HG03139 (cell line): ENCODE measurements around the gene OR1E2.
"Not testable (repeated sequence)": the region's sequence is repeated elsewhere in the genome, so short reads cannot be mapped to it uniquely, and the experiment has no call there.

Experiments
- ATAC-seq: cut with Tn5 transposase; IDR thresholded peaks from one replicate; pipeline ENCODE4 v1.9.1; 2021; ENCODE audit not compliant: unreplicated experiment

OR1E2 gene, protein sequence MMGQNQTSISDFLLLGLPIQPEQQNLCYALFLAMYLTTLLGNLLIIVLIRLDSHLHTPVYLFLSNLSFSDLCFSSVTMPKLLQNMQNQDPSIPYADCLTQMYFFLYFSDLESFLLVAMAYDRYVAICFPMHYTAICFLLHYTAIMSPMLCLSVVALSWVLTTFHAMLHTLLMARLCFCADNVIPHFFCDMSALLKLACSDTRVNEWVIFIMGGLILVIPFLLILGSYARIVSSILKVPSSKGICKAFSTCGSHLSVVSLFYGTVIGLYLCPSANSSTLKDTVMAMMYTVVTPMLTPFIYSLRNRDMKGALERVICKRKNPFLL

DNA sequence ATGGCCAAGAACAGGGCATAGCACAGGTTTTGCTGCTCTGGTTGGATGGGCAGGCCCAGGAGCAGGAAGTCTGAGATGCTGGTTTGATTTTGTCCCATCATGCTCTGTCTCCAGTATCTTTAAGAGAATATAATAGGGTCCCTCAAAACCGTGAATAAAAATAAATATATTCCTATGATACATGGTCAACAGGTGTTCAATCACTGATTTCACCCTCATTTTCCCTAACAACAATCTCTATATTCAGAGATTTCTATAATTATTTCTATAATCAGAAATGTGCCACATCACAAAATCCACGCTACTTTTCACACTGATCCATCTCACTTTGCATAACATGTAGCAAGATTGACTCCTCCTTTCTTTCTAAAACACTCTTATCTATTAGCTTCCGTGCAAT lies at the start of gene OR1E2:
Gene OR1E2, minus strand, starts transcription at position 101 of the 400 bp plus-strand sequence. Its CDS starts 0 bp downstream, at position 101.
- no peak for ATAC-seq

DNA sequence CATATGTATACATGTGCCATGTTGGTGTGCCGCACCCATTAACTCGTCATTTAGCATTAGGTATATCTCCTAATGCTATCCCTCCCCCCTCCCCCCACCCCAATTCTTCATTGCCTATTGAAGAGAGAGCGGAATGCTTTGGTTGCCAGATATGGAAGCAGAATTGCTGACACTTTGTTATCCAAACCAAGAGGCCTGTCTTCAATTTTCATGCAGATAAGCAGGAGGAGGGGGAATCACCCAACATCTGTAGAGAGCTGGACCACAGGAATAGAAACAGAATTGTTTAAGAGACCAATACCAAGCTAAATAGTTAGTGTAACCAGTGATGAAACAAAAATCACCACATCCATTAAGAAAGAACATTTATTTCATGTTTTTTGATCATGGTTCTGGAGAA lies 49.2 kb upstream of the OR1E2 start:
- ATAC-seq = no peak

DNA sequence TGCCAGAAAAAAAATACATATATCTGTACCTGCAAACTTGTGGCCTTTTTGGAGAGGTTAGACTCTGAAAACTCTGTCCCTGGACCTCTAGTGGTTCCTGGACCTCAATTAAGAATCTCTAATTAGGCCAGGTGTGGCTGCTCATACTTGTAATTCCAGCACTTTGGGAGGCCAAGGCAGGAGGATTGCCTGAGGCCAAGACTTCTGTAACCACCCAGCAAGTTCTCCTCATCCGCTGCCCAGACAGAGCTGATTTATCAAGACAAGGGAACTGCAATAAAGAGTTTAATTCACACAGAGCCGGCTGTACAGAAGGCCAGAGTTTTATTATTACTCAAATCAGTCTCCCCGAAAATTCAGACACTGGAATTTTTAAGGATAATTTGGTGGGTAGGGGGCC lies 46.3 kb upstream of the OR1E2 start:
- no peak for ATAC-seq

DNA sequence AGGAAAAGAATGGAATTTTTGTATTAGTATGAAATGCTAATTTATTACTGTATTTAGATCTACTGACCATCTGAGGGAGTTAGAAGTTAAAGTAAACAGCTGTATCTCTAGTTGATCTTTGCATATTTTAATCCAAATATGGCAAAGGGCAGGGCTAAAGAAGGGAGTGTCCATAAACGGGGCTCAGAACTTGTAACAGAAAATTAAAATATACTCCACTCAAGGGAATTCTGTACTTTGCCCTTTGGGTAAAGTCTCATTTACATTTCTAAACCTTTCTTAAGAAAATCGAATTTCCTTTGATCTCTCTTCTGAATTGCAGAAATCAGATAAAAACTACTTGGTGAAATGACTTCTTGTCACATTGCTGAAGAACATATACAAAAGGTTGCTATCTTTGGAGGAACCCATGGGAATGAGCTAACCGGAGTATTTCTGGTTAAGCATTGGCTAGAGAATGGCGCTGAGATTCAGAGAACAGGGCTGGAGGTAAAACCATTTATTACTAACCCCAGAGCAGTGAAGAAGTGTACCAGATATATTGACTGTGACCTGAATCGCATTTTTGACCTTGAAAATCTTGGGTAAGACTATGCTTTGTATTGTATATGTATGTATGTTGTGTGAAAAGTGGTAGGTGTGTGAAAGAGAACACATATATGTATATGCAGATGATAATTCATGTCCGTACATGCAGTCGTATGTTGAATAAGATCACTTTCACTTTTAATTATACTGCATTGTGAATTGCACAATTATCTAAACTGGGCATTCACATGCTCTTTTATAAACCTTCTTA lies 42.4 kb upstream of the OR1E2 start, which contains the start of gene ASPA:
Gene ASPA, plus strand, starts transcription at position 186 of the 799 bp plus-strand sequence. Its CDS starts 163 bp downstream, at position 349.
- no peak for ATAC-seq

DNA sequence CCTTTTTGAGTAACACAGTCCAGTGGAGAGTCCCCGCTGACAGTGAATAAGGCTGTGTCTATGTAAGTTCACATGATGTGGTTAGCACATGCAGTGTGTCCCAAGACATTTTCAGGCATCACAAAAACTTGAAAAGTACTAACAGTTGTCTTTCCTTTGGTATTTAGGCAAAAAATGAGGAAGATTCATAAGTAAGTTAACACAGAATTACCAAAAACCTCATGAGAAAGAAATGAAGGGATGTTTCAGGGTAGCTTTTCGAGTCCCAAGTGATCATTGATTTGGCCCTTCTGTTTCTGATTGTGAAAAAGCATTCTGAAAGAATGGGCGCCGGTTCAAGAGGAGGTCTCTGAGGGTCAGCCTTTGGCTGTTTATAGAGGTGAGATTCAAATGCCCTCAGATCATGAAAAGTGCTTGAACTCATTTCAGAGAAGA lies 41.6 kb upstream of the OR1E2 start:
- ATAC-seq = no peak

DNA sequence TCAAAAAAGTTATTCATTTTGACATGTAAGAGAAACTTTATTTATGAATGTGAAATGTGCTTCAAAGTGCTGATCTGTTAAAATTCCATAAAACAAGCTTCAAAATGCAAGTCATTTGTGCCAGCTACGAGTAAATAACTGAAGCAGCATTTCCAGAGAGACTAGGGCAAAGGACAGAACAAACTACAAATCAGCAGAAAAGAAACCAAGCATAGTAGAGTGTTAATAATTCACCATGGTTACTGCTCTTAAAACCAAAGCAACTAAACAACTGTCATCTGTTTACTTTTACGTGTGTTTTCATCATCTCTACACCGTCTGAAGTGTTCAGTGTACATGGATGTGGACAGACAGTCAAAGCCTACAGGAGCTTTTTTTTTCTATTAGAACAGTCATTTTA lies 40.6 kb upstream of the OR1E2 start:
- ATAC-seq = no peak

DNA sequence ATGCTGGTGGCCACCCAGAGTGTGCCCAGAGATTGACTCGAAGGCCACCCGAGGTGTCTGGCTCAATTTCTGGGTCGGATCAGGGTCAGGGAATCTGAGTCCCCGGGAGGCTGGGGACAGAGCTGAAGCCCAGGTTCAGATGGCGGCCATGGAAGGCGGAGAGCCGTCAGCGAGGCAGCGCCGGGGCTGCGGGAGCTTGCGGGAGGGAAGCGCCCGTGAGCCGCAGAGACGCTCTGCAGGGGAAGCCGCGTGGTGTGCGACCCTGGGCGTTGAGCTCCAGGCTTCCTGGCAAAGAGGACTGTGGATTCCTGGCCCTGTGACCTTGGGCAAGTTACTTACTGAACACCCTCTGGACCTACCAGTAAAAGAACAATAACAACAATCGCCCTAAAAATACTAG lies 38.5 kb upstream of the OR1E2 start:
- no peak for ATAC-seq

DNA sequence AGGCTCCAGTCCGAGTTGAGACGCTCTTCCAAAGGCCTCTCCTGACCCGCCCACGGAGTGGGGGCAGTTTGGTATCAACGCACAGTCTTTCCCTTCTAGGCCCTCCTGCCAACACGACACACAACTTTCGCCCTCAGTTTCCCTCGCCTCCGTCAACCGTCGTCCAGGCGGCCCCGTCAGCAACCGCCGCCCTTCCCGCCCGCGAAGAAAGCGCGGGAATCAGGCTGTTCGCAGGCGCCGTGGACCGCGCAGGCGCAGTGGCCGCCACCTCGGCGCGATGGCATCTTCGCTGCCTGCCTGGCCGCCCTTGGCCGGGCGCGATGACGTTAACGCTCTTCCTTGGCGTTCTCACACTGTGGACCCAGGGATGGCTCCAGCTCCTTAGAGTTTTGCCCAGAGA lies 38.0 kb upstream of the OR1E2 start, which contains the start of gene SPATA22:
Gene SPATA22, minus strand, starts transcription at position 221 of the 400 bp plus-strand sequence. CDS start 2,494 bp downstream, outside the sequence.
- no peak for ATAC-seq

DNA sequence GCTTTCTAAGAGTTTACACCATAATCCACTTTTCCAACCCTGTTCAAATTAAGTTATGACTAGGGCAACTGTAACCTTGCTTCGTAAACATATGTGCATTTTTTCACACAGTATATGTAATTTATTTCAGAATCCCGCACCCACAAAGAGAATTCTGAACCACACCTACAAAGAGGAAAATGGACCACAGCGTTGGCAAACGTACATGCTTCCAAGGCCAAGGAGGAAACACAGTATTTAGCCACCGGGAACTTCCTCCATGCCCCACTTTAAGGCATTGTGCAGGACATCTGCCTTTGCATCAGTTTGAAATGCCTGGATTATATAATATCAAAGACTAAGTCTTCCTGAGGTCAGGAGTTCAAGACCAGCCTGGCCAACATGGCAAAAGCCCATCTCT lies 35.9 kb upstream of the OR1E2 start:
- ATAC-seq = no peak

DNA sequence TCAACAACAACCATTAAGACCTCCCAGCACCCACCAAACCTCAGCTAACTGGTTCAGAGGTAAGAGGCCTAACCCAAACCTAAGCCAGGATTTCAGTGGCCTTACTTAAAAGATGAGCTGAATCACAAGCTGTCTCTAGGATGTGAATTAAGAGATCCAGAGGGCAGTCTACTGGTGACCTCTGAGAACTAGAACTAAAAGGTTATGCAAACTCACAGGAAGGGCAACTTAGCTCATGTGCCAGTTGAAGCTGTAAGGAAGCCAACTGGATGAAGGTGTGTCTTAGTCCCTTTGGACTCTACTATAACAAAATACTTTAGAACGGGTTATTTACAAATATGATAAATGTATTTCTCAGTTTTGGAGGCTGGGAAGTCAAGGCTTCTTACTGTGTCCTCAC lies 32.7 kb upstream of the OR1E2 start:
- ATAC-seq = not testable (repeated sequence)

DNA sequence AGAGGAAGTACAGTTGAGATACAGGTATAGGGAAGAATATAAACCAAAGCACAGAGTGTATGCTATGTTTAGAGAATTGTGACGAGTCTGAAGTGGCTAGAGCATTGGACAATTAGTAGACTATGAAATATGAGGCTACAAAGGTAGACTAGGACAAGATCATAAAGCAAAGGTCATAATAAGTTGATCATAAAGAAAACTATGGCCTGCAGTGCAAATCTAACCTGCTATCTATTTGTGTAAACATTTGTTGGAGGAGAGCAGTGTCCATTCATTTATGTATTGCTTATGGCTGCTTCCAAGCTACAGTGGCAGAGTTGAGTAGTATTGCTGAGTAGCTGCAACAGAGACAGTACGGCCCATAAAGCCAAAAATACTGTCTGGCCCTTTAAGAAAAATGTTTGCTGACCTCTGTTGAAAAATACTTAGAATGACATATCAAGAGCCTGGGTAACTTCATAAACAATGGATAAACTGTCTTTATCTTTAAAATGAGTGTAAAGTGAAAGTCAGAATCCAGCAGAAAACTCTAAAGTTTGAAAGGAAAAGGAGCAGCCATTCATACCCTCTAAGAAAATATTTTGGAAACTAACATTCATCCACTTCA lies 14.5 kb upstream of the OR1E2 start:
- no peak for ATAC-seq

DNA sequence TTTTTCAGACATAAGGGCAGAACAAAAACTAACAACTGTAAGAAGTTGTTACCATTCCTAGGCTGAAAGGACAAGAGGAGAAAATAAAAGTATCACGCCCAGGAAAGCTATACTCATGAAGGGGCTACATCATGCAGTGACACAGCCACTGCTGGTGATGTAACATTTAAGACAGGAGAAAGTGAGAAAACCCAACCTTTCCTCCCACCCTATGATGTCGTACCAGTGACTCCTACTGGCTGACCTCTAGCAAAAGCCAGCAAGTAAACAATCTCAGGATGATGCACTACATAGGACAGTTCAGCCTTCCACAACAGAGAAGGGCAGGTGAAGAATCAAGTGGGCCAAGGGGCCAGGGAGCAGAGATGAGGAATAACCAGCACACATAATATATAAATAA lies 14.0 kb upstream of the OR1E2 start:
- no peak for ATAC-seq

DNA sequence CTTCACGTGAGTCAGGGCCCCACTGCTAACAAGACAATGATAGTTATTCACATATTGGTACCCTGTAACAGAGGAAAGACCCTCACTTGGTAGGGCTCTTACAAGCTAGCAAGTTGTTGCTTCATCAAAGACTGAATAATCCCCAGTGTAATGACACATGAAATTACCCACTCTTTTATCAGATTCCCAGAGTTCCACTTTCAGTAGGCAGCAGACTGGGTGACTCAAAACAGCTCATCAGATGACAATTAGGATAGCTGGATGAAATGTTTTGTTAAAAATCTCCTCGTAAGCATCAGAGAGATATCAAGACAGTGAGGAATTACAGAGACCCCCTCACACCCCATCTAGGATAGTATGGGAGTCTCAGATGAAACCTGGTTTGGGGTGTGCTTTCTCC lies 6.8 kb upstream of the OR1E2 start:
- ATAC-seq = no peak

DNA sequence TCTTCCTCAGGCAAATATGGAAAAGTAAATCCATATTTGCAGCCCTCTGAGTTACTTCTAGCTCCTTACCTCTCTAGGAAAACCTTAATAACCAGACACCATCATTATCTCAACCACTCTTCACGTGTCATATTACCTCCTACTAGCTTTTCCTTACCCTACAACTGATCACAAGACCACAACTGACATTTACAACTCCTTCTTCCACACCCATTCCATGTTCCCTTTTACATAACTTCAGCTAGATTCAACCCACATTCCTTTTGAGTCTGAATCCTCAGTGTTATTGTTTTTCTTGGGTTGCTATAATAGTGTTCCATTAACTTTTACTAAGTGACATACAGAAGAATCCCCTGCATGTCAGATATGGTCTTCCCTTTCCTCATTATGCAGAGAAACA lies 4.7 kb upstream of the OR1E2 start:
- no peak for ATAC-seq

DNA sequence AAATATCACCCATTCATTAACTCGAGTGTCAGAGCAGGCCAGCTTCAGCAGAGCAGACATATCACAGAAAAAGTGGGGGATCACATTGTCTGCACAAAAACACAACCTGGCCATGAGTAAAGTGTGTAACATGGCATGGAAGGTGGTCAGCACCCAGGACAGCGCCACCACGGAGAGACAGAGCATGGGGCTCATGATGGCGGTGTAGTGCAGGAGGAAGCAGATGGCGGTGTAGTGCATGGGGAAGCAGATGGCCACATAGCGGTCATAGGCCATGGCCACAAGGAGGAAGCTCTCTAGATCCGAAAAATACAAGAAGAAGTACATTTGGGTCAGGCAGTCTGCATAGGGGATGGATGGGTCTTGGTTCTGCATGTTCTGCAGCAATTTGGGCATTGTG lies 426 bp downstream of the OR1E2 start:
- not testable (repeated sequence) for ATAC-seq

DNA sequence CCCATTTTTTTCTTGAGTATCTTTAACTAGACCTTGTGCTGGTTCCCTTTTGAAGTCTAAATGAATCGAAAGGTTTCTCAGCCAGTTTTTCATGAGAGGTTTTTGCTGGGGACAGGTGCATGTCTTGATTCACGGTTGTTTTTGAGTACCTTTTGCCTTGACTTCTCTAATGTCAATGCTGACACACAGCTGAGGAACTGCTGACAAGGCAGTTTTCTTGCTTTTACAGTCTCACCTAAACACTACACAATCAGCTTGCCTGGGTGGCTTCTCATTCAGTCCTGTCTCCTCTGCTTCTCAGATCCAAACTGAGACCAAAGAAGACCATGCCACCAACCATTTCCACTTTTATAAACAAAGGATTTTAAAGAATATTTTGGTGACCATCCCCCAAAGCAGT lies 15.4 kb downstream of the OR1E2 start:
- no peak for ATAC-seq

DNA sequence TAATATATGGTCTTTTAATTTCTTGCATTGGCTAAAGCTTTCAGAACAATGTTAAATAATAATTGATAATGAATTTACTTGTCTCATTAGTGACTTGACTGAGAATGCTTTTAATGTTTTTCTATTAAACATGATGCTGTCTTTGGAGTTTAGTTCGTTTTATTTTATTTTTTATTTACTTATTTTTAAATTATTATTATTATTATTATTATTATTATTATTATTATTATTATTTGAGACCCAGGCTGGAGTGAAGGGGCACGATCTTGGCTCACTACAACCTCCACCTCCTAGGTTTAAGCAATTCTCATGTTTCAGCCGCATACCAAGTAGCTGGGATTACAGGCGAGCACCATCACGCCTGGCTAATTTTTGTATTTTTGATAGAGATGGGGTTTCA lies 18.0 kb downstream of the OR1E2 start:
- no peak for ATAC-seq

DNA sequence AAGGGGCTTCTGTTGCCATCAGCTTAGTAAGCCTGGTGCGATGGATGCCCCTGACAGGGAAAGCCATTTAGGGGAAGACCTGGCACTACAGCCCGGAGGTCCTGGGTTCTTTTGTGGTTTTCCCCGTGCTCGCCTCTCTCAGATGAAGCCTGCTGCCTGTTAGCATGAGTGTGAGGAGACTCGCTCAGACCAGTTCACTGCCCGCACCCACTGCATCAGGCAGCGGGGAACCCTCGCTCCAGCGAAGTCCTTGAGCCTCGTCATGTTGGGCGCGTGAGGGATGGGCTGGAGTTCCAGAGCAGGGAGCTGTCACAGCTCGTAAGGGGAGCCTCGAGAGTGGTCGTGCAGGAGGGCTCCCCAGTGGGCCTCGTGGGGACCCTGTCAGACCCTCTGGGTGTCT lies 21.4 kb downstream of the OR1E2 start:
- ATAC-seq = not testable (repeated sequence)

DNA sequence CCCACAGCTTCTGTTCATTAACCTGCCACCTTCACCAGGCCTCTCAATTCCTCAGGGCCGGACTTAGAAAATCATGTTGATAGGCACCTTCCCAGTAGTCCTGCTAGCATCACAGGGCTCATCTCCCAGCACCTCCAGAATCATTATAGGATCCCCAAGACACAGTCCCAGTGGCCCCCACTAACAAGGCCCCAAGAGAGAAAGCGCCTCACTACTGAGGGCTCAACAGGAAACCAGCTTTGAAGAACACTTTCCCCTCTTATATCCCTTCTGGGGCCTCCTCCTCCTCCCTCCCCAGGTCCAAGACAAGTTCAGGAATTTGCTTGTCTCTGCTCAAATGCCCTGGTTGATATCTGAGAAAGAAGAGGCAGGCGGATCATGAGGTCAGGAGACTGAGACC lies 22.6 kb downstream of the OR1E2 start, which contains the start of gene OR3A3:
Gene OR3A3, plus strand, starts transcription at position 301 of the 400 bp plus-strand sequence.
- ATAC-seq = no peak

DNA sequence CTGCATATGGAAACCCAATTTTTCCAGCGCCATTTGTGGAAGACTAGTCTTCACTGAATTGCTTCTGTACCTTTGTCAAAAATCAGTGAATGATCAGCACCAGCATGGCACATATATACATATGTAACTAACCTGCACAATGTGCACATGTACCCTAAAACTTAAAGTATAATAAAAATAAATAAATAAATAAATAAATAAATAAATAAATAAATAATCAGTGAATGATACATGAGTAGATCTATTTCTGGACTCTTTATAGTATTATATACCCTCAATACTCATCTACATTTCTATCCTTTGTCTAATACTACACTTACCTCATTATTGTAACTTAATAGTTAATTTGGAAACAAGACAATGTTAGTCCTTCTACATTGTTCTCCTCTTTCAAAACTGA lies 29.8 kb downstream of the OR1E2 start:
- ATAC-seq = not testable (repeated sequence)

DNA sequence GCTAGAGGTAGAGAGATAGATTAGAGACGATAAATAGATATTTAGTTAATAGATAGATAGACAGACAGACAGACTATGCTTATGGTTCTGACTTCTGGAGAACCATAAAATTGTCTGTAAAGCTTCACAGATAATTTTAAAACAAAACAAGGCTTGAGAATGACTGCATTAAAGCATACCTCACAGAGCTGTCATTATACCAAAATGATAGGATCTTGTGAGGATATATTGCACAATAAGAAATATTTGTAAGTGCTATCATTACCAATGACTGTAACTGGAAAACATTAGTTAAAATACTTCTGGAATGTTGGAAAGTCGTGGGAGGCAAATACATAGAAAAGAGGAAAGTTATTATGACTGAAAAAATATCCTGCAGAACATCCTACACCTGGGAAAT lies 31.9 kb downstream of the OR1E2 start:
- ATAC-seq = no peak

DNA sequence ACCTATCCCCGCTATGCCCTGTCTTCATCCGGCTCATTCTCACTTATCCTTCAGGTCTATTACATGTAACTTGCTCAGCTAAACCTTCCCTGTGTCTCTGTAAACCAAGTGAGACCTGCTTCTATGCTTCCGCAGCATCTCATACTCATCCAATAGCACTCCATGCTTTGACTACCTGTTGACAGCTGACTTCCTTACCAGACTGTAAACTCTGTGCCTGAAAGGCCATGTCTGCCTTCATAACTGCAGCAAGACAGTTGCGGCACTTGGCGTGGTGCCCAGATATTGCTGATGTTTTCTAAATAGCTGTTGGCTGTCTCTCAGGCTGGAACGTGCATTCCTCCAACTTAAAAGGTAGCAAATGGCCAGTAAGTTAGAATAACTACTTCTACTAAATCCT lies 33.6 kb downstream of the OR1E2 start:
- no peak for ATAC-seq
